Measurements from ENCODE around the gene PLIN3. TPM values are rescaled to one million over a fixed set of nuclear protein-coding genes. Genes with fewer than 3 reads are reported as not detected.

PLIN3 gene
- total RNA-seq, 2 donors from 2014 or later, result 80.0 to 80.9 TPM

DNA sequence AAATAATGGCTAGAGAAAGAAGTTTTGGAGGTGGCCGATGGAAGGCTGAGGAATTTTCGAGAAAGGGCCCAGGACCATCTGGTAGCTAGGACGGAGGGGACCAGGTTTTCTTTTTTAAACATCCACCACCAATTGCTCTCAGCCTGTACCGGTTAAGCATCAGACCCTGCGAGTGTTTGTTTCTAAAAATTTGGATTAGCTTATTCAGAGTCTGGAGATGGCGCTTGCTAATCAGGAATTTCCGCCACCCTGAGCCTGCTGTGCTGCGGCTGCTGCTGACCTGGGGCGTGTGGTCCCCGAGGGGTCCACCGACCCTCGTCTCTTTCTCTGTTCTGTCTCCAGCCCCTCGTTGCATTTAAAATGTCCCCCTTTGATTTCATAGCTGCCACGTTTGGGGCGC, 43.8 kb upstream of the PLIN3 start:
- Mint-ChIP-seq H3K9me3 (no peaks in the 10 kb centered on the region), H3K36me3 (ENCODE audit: low read depth) (peaks cover 34% of the 10 kb centered on the region), H3K27me3 (ENCODE audit: insufficient read depth) (peaks cover under 1% of the 10 kb centered on the region), H3K4me1 (peaks cover 22% of the 10 kb centered on the region), H3K4me3 (peak overlapping the region; percentile 74), H3K27ac (peak overlapping the region; percentile 61)
- no peaks in the 10 kb centered on the region for H3K9me3 ChIP-seq (ENCODE audit: control insufficient read depth, low read length)
- peak overlapping the region; percentile 42 for H3K27ac ChIP-seq (ENCODE audit: low read depth, low read length)
- H3K4me1 ChIP-seq (ENCODE audit: control insufficient read depth, insufficient read depth, low read length), result peaks cover 12% of the 10 kb centered on the region
- peaks cover 26% of the 10 kb centered on the region for H3K36me3 ChIP-seq (ENCODE audit: control insufficient read depth, insufficient read depth, low read length)
- no peak overlapping the region for H3K9ac ChIP-seq (ENCODE audit: extremely low read depth, low read length, poor library complexity, severe bottlenecking)
- H3K4me3 ChIP-seq (ENCODE audit: low read length), result peak overlapping the region; percentile 78
- H3K27me3 ChIP-seq (ENCODE audit: control insufficient read depth, insufficient read depth, low read length, poor library complexity, severe bottlenecking), result no peaks in the 10 kb centered on the region
- DNase-seq, result no peak
- TF ChIP-seq, protein P1, sequence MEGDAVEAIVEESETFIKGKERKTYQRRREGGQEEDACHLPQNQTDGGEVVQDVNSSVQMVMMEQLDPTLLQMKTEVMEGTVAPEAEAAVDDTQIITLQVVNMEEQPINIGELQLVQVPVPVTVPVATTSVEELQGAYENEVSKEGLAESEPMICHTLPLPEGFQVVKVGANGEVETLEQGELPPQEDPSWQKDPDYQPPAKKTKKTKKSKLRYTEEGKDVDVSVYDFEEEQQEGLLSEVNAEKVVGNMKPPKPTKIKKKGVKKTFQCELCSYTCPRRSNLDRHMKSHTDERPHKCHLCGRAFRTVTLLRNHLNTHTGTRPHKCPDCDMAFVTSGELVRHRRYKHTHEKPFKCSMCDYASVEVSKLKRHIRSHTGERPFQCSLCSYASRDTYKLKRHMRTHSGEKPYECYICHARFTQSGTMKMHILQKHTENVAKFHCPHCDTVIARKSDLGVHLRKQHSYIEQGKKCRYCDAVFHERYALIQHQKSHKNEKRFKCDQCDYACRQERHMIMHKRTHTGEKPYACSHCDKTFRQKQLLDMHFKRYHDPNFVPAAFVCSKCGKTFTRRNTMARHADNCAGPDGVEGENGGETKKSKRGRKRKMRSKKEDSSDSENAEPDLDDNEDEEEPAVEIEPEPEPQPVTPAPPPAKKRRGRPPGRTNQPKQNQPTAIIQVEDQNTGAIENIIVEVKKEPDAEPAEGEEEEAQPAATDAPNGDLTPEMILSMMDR (conservative IDR thresholded peaks at IDR 0.05), result no peak
- WGBS, 2 experiments (ENCODE audit: insufficient coverage in 1 of 2, insufficient read length in 1 of 2), result 72% methylated on average over 8 to 15 of the region's 15 CpGs

DNA sequence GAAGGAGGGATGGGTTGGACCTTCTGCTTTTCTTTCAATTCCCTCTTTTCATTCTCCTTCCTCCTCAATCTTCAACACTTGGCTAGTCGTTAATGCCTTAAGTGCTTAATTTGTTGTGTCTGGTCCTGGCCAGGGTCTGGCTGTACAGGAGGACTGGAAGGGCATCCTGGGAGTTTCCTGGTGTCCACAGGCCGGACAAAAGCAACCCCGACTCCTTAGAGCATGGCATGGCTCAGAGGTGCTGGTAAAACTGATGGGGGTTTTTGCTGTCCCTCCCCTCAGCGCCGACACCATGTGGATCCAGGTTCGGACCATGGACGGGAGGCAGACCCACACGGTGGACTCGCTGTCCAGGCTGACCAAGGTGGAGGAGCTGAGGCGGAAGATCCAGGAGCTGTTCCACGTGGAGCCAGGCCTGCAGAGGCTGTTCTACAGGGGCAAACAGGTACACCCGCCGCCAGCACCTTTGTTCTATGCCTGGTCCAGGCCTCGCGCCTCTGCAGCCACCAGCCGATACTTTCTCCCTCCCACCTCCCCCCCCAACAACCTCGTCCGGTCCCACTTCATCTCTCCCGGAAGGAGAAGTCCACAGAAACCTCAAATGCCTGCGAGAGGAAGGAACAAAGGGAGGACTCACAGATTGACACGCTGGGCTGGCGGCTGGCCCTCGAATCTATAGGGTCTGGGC, 43.3 kb upstream of the PLIN3 start:
- H3K27me3 ChIP-seq (ENCODE audit: control insufficient read depth, insufficient read depth, low read length, poor library complexity, severe bottlenecking), result no peaks in the 10 kb centered on the region
- TF ChIP-seq, protein P1 (conservative IDR thresholded peaks at IDR 0.05), result no peak
- peaks cover 22% of the 10 kb centered on the region for H3K4me1 Mint-ChIP-seq
- peaks cover 4% of the 10 kb centered on the region for H3K27me3 Mint-ChIP-seq (ENCODE audit: insufficient read depth)
- H3K4me1 ChIP-seq (ENCODE audit: control insufficient read depth, insufficient read depth, low read length), result peaks cover 12% of the 10 kb centered on the region
- H3K4me3 Mint-ChIP-seq, result peak overlapping the region; percentile 74
- peak overlapping the region; percentile 42 for H3K27ac ChIP-seq (ENCODE audit: low read depth, low read length)
- H3K27ac Mint-ChIP-seq, result peak overlapping the region; percentile 66
- peaks cover 26% of the 10 kb centered on the region for H3K36me3 ChIP-seq (ENCODE audit: control insufficient read depth, insufficient read depth, low read length)
- no peaks in the 10 kb centered on the region for H3K9me3 ChIP-seq (ENCODE audit: control insufficient read depth, low read length)
- peak overlapping the region; percentile 17 for H3K9ac ChIP-seq (ENCODE audit: extremely low read depth, low read length, poor library complexity, severe bottlenecking)
- peaks cover 30% of the 10 kb centered on the region for H3K36me3 Mint-ChIP-seq (ENCODE audit: low read depth)
- WGBS, 2 experiments (ENCODE audit: insufficient coverage in 1 of 2, insufficient read length in 1 of 2), result 37 to 59% methylated on average over 5 to 23 of the region's 23 CpGs
- H3K4me3 ChIP-seq (ENCODE audit: low read length), result peak overlapping the region; percentile 78
- H3K9me3 Mint-ChIP-seq, result no peaks in the 10 kb centered on the region
- no peak for DNase-seq

DNA sequence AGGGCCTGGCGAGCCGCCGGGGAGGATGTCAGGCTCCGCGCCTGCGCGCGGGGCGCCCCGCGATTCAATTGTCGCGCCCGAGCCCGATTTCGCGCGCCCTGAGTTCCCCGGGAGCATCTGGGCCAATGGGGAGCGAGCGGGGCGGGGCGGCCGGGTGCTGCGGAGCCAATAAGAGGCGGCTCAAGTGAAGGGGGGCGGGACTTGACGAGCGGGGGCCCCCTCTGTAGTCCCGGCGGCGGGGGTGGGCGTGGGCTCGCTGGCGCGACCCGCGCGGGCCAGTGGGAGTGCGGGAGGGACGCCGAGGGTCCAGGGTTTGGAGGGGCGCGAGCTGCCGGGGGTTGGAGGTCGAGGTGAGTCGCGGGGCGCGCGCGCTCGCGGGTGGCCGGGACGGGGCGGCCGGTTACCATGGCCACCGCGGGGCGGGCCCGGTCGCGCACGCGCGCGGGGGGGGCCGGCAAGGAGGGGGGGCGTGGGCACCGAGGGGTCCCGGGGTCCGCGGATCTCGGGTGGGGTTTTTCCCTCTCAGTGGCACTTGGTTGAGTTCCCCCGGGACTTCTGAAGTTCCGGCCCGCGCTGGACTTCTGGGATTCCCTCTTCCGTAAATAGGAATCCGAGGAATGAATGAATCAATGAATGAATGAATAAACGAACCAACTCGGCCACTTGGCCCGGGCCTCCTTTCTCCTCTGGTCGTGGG, 42.6 kb upstream of the PLIN3 start:
- Histone ChIP-seq H3K27me3 (ENCODE audit: control insufficient read depth, insufficient read depth, low read length, poor library complexity, severe bottlenecking) (no peaks in the 10 kb centered on the region), H3K9ac (ENCODE audit: extremely low read depth, low read length, poor library complexity, severe bottlenecking) (peak overlapping the region; percentile 38), H3K9me3 (ENCODE audit: control insufficient read depth, low read length) (no peaks in the 10 kb centered on the region), H3K4me1 (ENCODE audit: control insufficient read depth, insufficient read depth, low read length) (peaks cover 12% of the 10 kb centered on the region), H3K4me3 (ENCODE audit: low read length) (peak overlapping the region; percentile 78), H3K36me3 (ENCODE audit: control insufficient read depth, insufficient read depth, low read length) (peaks cover 24% of the 10 kb centered on the region), H3K27ac (ENCODE audit: low read depth, low read length) (peak overlapping the region; percentile 55)
- peak overlapping the region; percentile 66 for H3K27ac Mint-ChIP-seq
- peaks cover 4% of the 10 kb centered on the region for H3K27me3 Mint-ChIP-seq (ENCODE audit: insufficient read depth)
- peak overlapping the region; percentile 74 for H3K4me3 Mint-ChIP-seq
- DNase-seq, result peak; percentile 96
- TF ChIP-seq, protein P1 (conservative IDR thresholded peaks at IDR 0.05), result no peak
- H3K9me3 Mint-ChIP-seq, result no peaks in the 10 kb centered on the region
- H3K4me1 Mint-ChIP-seq, result peaks cover 22% of the 10 kb centered on the region
- 1% methylated on average over 84 of the region's 85 CpGs; no CpG with 5 or more reads in 1 of the 2 experiments for WGBS, 2 experiments (ENCODE audit: insufficient coverage in 1 of 2, insufficient read length in 1 of 2)
- H3K36me3 Mint-ChIP-seq (ENCODE audit: low read depth), result peaks cover 28% of the 10 kb centered on the region
